Endothelial cell (in vitro differentiated cells): ENCODE results near the gene FYCO1. TPM values are rescaled to one million over a fixed set of nuclear protein-coding genes. Genes with fewer than 3 reads are reported as not detected.

Experiments
- DNase-seq: peaks from one replicate; pipeline ENCODE4 v3.0.0; 2021; ENCODE audit warnings: low spot score
- H3K27ac Mint-ChIP-seq: one replicate; pipeline ENCODE4 v1.8.0; 2021; ENCODE audit warnings: mixed read lengths, inconsistent platforms; ENCODE audit not compliant: unreplicated experiment
- H3K27me3 Mint-ChIP-seq: one replicate; pipeline ENCODE4 v1.8.0; 2021; ENCODE audit warnings: mild to moderate bottlenecking, moderate library complexity, mixed read lengths, inconsistent platforms; ENCODE audit not compliant: unreplicated experiment
- H3K36me3 Mint-ChIP-seq: one replicate; pipeline ENCODE4 v1.8.0; 2021; ENCODE audit warnings: mild to moderate bottlenecking, low read depth, mixed read lengths, inconsistent platforms; ENCODE audit not compliant: unreplicated experiment
- H3K4me1 Mint-ChIP-seq: one replicate; pipeline ENCODE4 v1.8.0; 2021; ENCODE audit warnings: mild to moderate bottlenecking, mixed read lengths, inconsistent platforms; ENCODE audit not compliant: unreplicated experiment
- H3K4me3 Mint-ChIP-seq: one replicate; pipeline ENCODE4 v1.8.0; 2021; ENCODE audit warnings: mild to moderate bottlenecking, mixed read lengths, inconsistent platforms; ENCODE audit not compliant: unreplicated experiment
- H3K9me3 Mint-ChIP-seq: one replicate; pipeline ENCODE4 v1.8.0; 2021; ENCODE audit warnings: mixed read lengths, inconsistent platforms; ENCODE audit not compliant: unreplicated experiment
- total RNA-seq: library from RNA; stranded (reverse); fragmentation: NEBNext Ultra II Directional; extraction: Animal tissue kit (Norgen Biotek cat#: 25700); gene quantifications from one replicate; pipeline ENCODE4 v1.2.1, GENCODE V29; 2021; ENCODE audit not compliant: unreplicated experiment
- TF ChIP-seq, protein P1 (sequence below): fragments of 200-600 bp; sonication (generic); IDR thresholded peaks from one replicate; pipeline ENCODE4 v1.5.0; 2021; ENCODE audit warnings: antibody characterized with exemption; ENCODE audit not compliant: unreplicated experiment

The FYCO1 gene
- total RNA-seq, 1 donor from 2014 or later: 13.8 TPM

DNA sequence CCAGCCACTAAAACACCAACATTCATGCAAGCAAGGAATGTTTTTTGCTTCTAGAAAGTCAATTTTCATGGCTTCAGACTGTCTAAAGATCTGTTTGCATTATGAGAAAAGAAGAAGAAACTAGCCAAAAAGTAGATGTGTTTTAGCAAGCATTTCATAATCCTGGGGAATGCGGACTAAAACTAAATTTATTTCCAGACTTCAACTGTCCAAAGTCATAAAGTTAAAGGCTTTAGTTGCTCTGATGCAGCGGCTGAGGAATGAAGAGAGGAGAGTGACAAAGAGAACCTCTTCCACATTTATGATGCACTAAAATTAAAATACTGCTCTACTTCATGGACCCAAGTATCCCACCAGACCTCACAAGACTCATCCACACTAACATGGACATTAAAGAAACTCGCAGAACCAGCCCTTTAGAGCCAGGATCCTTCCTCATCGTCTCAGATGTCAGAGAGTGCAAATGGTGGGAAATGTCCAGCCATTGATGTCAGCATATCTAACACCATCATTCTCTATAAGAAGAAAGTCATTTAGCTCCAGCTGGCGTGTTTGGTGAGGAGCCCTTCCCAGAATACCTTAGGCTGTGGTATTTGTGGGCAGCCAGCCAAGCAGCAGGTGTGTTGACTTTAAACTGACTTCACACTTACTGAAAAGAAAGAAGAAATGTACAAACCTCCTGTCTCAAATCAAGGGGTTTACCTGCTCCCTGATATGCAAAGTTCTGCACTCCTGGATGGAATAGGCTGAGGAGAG, 17.4 kb downstream of the FYCO1 start:
- peaks cover 20% of the 10 kb centered on the region for H3K36me3 Mint-ChIP-seq
- H3K27me3 Mint-ChIP-seq: no peaks in the 10 kb centered on the region
- TF ChIP-seq, protein P1, sequence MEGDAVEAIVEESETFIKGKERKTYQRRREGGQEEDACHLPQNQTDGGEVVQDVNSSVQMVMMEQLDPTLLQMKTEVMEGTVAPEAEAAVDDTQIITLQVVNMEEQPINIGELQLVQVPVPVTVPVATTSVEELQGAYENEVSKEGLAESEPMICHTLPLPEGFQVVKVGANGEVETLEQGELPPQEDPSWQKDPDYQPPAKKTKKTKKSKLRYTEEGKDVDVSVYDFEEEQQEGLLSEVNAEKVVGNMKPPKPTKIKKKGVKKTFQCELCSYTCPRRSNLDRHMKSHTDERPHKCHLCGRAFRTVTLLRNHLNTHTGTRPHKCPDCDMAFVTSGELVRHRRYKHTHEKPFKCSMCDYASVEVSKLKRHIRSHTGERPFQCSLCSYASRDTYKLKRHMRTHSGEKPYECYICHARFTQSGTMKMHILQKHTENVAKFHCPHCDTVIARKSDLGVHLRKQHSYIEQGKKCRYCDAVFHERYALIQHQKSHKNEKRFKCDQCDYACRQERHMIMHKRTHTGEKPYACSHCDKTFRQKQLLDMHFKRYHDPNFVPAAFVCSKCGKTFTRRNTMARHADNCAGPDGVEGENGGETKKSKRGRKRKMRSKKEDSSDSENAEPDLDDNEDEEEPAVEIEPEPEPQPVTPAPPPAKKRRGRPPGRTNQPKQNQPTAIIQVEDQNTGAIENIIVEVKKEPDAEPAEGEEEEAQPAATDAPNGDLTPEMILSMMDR: no peak
- no peak for DNase-seq
- no peaks in the 10 kb centered on the region for H3K4me1 Mint-ChIP-seq
- H3K27ac Mint-ChIP-seq: no peak overlapping the region
- no peaks in the 10 kb centered on the region for H3K9me3 Mint-ChIP-seq
- no peak overlapping the region for H3K4me3 Mint-ChIP-seq

DNA sequence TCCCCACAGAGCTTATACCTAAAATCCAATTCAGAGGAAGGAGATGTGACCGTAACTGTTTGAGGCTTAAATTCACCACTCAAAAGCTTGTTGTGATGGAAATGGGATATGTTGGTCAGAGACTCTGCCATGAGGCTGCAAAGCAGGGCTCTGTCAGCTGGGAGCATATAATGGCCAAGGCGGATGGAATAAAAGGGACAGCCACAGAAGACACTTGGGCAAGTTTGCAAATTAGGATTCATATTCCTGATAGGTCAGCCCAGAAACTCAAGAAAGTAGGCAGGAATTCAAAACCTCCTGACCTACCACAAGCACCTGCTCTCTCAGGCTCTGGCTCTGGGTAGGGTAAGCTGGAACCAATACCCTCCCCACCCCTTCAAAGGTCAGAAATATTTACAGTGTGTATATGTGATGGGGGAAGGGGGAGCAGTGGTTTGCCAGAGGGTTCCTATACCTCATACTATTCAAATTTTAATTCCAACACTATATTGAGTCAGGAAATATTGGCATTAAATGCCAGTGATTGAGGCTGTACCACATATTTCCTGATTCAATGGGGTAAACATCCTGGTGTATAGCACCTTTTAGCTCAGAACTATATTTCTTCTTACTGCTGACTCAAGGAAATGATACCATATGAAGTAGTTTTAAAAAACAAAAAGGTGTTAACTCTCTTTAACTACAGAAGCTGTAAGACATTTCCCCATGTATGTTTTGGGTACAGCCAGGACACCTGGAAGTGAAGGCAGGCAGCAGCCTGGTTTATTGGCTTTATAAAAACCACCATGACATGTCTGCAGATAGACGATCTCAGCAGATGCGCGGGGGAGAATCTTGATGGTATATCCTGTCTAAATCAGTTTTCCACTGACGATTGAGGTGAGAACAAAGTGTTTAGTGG, 19.2 kb downstream of the FYCO1 start:
- TF ChIP-seq, protein P1: no peak
- no peak overlapping the region for H3K4me3 Mint-ChIP-seq
- H3K36me3 Mint-ChIP-seq: peaks cover 20% of the 10 kb centered on the region
- no peak overlapping the region for H3K27ac Mint-ChIP-seq
- no peaks in the 10 kb centered on the region for H3K27me3 Mint-ChIP-seq
- H3K9me3 Mint-ChIP-seq: no peaks in the 10 kb centered on the region
- no peak for DNase-seq
- no peaks in the 10 kb centered on the region for H3K4me1 Mint-ChIP-seq

DNA sequence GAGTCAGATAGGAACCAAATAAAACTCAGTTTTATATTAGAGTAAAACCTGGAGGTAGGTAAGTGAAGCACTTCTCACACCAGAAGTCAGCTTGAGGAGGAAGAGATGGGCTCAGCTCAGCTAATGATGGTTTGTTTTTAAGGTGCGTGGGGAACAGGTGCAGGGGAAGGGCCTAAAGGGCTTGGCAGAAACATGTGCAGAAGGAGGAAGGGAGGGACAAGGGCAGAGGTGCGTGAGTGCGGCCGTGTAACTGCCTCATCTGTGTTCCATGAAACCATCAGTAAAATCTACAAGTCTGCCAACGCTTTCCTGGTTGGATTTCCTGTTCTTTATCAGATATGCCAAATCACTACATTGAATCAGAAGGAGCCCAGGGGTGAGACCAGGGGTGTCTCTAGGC, 19.9 kb downstream of the FYCO1 start:
- peaks cover 20% of the 10 kb centered on the region for H3K36me3 Mint-ChIP-seq
- no peak for DNase-seq
- H3K4me1 Mint-ChIP-seq: no peaks in the 10 kb centered on the region
- TF ChIP-seq, protein P1: no peak
- no peak overlapping the region for H3K27ac Mint-ChIP-seq
- peak overlapping the region; percentile 39 for H3K4me3 Mint-ChIP-seq
- no peaks in the 10 kb centered on the region for H3K27me3 Mint-ChIP-seq
- H3K9me3 Mint-ChIP-seq: no peaks in the 10 kb centered on the region

DNA sequence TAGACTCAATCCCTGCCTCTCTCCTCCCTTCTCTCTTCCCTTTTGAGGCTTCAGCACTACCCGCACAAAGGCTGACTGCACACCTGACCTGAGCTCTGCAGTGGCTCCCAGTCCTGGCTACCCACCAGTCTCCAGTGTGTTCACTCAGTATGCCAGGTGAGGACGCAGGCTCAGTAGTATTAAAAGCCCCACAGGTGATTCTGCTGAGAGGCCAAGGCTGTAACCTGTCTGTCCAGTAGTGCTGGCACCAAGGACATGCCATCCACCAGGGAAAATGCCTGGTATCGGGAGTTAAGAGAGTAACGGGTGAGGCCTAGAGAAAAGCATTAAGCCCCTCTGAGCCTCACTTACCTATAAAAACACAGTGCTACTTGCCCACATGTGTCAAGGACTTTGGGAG, 20.9 kb downstream of the FYCO1 start:
- Mint-ChIP-seq H3K27ac (no peak overlapping the region), H3K36me3 (peaks cover 20% of the 10 kb centered on the region), H3K9me3 (no peaks in the 10 kb centered on the region), H3K4me1 (no peaks in the 10 kb centered on the region), H3K27me3 (no peaks in the 10 kb centered on the region), H3K4me3 (no peak overlapping the region)
- TF ChIP-seq, protein P1: no peak
- DNase-seq: no peak
